NCI-H1436 (cell line): ENCODE measurements around the gene AUH.

Experiments used
- DNase-seq: peaks from one replicate; lab custom pipeline; 2025; lab: John Stamatoyannopoulos, UW

AUH gene

DNA sequence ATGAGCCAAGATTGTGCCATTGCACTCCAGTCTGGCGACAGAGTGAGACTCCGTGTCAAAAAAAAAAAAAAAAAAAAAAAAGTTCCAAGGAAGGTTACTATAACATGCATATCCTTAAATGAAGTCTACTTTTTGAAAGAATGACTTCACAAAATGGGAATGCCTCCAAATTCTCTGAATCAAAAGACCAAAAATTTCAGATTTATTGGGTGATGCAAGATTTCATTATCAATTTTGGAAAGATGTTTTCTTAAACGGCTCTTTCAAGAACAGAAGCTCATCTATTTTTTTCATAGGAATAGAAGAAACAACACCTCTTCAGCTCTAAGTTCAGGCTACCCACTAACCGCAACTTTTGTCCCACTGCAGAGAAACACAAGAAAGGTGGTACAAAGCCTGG, 69.9 kb downstream of the AUH start:
- DNase-seq: no peak

DNA sequence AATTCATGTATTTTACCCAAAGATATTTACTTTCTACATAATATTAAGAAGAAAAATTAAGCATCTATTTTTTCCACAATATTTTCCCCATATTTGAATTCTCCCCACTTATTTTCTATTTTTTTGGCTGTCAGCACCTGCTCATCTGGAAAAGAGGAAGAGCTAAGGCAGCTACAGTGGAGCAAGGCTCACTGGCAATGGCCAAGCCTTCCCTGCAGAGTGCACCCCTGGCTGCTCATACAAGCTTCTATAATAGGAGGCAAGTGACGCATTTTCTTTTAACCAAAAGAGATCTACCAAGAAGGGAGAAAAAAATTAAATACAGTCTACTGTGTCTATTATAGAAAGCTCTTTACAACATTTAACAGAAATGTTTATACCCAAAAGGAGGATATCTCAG, 72.5 kb downstream of the AUH start:
- no peak for DNase-seq

DNA sequence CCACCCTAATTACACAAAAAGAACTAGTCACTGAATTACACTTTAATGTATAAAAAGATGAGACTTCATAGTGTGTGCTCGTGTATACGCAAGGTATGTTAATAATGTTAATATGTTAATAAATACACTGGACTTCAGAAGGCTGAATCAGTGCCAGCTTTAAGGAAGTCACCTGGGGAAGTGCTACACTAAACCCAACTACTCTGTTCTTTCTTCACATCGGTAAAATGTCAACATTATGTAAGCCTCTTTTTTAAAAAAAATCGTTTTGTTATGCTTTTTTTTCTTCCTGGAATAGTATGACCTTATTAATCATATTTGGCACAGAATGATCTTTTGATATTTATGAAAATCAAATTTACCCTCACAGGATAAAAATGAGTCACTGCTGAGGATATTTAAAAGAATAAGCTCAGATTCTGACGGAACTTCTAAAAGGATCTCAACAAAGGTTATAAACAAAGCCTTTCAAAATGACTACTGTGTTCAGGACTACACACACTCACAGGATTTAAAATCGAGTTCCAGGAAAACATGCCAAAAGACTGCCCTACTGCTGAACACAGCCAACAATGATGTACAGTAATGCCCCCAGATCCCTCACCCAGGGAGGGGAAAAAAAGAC, 75.9 kb downstream of the AUH start:
- no peak for DNase-seq

DNA sequence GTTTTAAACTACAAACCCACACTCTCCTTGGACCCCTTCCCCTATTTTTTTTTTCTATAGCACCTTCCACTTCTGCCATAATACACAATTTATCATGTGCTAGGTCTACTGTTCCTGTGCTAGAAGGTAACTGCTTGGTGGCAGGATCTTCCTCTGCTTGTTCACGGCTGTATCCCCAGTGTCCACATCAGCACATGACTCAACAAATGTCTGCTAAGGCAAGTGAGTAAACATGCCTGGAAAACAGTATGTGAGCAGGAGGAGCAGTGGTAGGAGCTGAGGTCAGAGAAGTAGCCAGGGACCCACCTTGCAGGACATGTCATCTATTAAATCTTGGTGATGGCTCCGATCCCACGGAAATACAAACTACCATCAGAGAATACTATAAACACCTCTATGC, 79.4 kb downstream of the AUH start:
- DNase-seq: no peak

DNA sequence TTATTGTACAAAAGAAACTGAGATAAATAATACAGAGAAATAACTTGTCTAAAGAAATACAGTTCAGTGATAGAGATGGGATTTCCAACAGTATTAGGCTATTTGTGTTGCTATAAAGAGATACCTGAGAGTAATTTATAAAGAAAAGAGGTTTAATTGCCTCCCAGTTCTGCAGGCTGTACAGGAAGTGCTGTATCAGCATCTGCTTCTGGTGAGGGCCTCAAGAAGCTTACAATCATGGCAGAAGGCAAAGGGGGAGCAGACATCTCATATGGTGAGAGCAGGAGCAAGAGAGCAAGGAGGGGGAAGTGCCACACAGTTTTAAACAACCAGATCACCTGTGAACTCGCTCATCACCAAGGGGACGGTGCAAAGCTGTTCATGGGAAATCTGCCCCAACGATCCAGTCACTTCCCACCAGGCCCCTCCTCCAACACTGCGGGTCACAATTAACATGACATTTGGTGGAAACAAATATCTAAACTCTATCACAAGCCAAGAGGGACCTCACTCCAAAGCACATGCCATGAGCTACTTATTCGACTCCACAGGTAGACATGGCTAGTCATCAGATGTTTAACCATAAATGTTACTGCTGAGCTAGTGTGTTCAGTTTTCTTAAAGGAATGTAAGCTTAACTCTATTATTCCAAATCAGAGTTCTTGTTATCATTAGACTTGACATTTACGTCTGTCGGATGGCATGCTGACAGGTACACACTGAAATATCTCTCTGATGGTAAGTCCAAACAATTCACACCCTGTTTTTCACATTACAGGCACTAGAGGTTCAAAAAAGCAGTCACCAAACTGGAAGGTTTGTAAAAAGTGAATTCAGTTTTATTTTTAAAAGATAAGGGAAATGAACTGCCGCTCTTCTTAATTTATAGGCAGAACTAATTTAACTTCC, 82.2 kb downstream of the AUH start:
- DNase-seq: no peak

DNA sequence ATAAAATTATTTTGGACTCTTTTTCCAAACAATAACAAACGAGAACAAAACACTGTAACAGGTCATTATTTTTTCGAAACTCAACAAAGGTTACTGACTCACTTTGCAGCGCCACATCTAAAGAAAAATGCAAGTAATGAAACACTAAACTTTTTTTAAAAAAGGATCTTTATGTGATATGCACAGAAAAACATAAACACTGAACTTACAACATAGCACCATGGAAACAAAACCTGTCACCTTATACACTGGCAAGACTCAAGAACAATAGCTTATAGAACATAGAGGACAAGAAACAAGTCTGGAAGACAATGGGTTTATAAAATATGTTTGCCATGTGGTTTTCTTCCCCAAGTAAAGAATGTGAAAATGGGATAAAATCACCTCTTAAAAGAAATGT, 85.2 kb downstream of the AUH start:
- DNase-seq: no peak

DNA sequence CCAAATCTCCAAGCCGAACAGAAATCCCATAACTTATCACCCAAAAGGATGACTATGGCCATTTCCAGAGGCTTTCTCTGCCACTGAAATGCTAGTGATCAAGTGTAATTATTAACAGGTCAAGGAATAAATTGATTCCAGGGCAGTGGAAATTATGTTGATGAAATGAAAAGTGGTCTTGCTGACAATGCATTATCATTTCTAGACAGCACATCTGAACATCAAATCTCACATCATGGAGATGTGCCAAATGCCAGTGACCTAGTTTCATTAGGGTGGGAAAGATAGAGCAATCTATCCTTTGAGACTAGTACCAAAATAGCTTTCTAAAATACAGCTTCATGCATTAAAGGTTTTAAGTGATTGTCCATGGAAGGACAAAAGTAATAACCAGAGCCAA, 86.1 kb downstream of the AUH start:
- DNase-seq: no peak

DNA sequence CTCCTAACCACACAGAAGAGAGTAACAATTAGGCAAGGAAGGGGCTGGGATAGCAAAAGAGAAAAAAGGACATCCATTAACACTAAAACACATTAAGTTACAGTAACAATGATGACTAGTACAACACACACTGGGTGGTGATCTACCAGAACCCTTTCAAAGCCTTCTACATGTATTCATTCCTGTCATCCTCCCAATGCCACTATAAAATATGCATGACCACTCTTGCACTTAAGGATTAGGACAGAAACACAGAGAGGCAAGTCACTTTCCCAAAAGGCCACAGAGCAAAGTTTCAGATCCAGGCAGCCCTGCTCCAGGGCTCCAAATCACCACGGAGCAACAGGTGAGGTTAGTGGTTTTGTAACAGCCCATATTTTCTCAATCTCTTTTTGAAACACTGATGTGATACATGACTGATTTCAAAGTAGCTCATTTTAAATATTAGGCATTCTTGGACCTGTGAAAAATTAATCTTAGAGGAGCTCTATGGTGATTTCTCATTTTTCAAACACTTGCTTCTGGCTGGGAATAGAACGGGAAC, 86.7 kb downstream of the AUH start:
- no peak for DNase-seq

DNA sequence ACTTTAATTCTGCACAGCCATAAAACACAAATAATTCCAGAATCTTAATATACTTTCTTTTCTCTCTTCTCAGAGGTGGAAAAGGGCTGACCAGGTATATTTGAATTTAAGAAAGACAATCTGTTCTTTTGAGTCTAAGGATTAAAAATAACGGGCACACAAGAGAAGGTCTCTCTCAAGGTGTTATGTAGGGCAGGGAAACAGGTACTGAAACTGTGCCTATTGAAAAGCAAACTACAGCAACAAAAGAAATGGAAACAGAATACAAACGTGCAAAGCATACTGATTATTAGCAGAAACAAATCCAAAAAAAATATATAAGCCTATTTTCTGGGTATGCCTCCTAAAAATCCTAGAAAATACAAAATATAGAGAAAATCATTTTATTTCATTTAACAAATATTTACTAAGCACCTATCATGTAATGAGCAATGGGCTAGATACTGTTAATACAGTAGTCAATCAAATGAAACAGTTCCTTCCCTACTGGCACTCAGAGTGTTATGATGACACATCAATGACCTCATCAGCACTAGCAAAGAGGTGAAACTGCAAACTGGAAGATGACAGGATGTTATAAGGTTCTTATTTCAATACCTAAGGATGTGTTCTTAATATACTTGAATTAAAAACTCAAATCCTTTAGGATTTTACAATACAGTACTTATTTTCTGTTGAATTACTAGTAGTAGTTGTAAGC, 87.7 kb downstream of the AUH start:
- DNase-seq: no peak

DNA sequence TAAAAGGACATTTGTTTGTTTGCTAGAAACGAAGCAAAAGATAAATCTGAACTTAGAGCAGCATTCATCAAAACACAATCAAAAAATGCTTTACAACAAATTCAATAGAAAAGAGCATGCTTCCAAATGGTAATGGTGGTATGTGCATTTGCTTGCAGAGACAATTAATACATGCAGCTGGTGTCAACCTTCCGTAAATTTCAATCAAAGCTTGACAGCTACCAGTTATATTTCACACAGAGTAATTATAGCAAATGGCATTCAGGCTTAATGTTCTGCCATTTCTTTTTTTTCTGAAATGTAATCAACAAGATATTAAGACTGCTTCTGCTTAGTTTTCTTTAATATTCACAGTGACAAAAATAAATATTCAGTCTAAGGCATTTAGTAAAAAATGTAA, 90.6 kb downstream of the AUH start:
- DNase-seq: no peak

DNA sequence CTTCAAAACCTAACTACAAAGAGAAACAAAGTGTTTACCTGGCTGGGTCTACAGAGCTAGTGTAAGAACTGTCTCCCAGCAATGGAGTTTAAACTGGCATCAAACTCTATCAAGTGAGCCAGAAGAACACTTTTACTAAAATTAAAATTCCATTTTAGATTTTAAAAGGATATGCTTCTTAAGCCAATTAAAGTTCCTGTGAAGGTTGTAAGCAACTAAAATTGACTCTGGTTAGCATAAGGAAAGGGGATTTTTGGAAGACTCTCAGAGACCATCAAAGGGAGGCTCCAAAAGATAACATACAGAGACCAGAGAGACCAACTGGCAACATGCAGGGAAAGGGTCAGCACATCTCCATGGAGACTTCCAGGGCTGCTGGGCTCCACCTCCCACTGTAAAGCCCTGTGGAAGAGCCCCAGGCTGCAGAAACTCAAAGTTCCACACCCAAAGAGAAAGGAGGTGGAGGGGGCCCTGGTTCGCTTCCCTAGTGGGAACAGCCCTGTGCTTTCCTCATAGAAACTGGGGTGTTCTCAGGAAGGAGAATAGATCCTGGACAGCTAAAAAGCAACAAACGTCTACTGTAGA, 91.7 kb downstream of the AUH start:
- DNase-seq: no peak

DNA sequence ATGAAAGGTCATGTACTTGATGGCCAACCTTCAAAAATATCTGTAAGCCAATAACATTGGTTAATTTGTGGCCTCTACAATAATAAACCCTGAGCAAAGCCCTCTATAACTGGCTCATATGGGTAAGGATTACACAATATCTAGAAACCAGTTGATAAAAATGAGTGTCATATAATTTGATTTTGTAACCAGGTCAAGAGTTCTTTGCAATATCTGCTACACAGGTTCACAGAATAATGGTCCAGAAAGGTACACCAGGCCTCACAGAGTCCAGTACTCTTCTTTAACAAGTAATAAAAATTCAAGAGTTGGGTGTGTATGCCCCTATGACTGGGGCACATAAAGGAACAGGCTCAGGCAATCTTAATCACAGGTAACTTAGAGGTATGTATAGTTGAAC, 95.3 kb downstream of the AUH start:
- DNase-seq: no peak

DNA sequence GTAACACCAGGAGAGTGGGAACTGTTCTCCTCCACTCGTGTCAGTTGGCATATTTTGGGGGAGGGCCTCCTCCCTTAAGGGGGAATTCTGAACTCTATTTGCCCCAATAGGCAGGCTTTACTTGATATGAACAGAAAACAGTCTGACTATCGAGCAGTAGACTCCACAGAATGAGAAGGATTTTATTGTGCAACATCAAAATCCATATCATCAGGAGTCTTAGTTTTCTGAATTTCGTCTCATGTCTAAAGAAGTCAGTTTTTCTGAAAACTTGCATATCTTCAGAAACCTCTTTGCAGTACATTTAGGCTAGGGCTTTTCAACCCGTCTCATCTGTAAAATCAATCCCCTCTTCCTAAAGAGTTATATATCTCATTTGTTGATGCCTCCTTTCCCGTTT, 96.2 kb downstream of the AUH start:
- no peak for DNase-seq

DNA sequence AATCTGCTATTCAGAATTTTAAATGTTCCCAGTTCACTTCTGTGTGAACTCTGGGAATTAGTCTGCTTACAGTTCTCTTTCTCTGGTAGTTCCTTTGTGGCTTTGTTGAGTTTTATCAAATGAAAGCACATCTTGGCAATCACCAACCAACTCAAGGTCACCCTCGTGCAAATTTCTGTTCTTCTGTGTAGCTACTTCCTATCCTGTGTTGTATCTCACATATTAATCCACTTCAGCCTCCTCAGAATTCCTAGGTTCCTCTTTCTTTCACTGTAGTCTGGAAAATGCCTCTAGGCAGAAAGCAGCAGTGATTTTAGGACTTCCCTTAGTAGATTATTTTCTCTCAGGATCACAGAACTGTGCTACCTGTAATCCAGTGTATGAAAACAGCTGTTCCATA, 100.3 kb downstream of the AUH start:
- DNase-seq: no peak

DNA sequence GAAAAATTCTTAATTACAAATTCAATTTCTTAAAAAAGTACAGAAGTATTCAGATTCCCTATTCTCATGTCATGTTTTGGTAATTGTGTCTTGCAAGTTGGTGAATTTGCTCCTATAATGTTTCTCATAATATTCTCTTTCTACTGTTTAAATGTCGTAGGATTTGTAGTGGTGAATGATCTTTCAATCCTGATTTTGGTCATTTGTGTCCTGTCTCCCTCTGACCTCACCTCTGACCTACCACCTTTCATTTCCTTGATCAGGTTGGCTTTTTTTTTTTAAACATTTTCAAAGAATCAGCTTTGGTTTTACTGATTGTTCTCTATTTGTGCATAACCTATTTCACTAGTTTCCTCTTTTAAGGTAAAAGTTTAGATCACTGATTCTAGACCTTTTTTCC, 102.6 kb downstream of the AUH start:
- no peak for DNase-seq

DNA sequence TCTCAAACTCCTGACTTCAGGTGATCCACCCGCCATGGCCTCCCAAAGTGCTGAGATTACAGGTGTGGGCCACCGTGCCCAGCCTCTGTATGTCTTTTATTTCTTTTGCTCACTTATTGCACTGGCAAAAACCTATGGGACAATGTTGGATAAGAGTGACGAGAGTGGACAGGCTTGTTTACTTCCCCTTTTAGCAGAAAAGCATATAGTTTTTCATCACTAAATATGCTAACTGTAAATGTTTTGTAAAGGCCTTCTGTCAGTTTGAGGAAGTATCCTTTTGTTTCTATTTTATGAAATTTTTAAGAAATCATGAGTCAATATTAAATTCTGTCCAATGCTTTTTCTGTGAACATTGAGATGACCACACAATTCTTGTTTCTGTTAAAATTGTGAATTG, 103.3 kb downstream of the AUH start:
- no peak for DNase-seq

DNA sequence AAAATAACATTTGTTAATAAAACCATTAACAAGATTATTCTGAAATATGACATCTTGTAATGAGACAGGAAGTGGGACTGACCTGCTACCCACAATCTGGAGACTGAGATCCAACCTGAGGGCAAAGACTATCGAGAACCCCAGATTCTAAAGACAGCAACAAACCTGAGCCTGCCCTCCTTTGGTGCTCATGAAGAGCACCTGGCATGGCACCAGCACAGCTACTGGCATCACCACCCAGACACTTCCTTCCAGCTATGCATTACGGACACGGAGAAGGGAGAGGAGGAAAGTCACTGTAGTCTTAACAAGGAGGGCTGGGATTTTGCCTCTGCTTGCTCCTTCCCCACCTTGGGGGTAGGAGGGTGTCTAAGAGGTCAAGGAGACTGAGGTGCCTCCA, 105.5 kb downstream of the AUH start:
- no peak for DNase-seq

DNA sequence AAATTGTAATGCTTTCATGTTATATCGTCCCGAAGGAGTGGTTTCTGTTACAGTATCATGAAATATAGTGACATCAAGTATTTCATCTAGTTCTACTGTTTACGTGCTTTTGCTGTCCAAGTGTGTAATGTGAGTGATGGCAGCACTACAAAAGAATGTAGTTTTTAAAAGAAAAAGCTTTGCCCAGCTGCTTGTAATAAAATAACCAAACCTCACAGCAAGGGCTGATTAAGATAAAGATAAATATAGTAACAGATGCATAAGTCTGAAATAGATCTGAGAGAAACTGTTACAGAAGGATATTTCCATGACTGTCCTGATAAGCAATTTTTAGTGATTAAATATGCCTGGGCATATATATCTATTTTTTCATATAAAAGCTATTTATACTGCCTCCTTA, 106.4 kb downstream of the AUH start:
- DNase-seq: no peak

DNA sequence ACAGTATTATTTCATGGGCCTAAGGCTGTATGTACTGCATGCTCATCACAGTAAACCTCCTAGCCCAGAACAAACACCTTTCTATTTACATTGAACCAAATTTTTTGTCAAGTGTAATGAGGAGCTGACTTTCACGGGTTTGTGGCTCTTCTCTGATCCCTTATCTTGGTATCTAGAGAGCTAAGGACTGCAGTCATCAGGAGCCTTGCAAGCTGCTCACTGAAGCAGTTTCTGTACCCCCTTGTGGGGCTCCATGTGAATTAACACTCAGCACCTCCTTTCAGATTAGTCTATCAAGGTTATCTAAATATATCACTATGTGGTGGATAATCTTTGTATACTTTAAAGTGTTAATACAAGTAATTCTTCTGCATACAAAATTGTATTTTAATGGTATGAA, 108.2 kb downstream of the AUH start:
- no peak for DNase-seq

DNA sequence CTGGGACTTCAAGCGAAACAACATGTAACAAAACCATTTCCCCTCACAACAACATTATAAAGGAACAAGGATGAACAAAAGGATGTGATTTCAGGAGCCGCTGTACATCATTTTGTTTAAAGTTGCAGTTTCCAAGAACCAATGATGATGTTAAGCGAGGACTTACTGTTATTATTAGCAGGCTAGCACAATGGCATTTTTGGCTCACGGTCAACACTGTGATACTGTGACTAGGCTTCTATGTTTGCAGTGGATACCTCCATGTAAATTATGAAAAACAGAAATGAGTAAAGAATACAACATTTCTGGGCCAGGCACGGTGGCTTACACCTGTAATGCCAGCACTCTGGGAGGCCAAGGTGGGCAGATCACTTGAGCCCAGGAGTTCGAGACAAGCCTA, 113.0 kb downstream of the AUH start:
- no peak for DNase-seq

DNA sequence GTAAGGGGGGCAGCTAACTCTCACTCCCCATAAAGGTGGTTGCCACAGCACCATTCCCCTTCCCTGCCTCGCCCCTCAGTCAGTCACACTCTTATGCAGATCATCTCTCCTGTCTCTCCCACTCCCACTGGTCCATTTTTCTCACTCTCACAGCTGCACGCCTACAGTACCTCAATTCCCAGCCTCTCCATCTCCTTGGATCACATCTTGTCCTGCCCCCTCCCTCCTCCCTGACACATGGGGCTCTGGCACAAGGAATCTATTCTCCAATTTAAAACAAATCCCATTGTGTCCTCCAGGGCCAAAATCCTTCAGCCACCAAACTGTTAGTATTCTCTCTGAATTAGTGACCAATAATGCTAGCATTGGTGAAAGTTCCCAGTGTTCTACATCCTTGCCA, 114.4 kb downstream of the AUH start:
- no peak for DNase-seq

DNA sequence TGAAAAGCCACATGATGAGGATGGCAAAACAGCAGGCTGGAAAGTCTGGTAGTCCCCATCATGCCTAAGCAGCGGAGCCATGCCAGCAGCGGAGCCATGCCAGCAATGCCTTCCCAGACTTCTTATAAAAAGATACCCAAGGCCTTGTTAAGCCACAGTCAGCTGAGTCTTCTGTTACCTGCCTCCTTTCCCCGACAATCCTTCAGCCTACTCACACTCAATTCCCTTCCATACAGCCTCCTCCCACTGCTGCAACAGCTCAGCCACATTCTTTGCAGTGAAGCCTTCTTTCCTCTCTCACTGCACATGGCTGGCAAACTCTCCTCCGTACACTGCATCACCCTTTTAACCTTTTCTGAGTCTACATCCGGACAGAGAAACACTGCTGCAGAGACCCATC, 114.9 kb downstream of the AUH start:
- no peak for DNase-seq
